KG1 (cell line): Measurements from ENCODE around the gene PELI3.
"Not testable (repeated sequence)": the region's sequence is repeated elsewhere in the genome, so short reads cannot be mapped to it uniquely, and the experiment has no call there.

Experiments
- DNase-seq: peaks from one replicate; lab custom pipeline; 2025; lab: John Stamatoyannopoulos, UW

PELI3 gene, protein sequence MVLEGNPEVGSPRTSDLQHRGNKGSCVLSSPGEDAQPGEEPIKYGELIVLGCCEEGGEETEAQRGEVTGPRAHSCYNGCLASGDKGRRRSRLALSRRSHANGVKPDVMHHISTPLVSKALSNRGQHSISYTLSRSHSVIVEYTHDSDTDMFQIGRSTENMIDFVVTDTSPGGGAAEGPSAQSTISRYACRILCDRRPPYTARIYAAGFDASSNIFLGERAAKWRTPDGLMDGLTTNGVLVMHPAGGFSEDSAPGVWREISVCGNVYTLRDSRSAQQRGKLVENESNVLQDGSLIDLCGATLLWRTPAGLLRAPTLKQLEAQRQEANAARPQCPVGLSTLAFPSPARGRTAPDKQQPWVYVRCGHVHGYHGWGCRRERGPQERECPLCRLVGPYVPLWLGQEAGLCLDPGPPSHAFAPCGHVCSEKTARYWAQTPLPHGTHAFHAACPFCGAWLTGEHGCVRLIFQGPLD

DNA sequence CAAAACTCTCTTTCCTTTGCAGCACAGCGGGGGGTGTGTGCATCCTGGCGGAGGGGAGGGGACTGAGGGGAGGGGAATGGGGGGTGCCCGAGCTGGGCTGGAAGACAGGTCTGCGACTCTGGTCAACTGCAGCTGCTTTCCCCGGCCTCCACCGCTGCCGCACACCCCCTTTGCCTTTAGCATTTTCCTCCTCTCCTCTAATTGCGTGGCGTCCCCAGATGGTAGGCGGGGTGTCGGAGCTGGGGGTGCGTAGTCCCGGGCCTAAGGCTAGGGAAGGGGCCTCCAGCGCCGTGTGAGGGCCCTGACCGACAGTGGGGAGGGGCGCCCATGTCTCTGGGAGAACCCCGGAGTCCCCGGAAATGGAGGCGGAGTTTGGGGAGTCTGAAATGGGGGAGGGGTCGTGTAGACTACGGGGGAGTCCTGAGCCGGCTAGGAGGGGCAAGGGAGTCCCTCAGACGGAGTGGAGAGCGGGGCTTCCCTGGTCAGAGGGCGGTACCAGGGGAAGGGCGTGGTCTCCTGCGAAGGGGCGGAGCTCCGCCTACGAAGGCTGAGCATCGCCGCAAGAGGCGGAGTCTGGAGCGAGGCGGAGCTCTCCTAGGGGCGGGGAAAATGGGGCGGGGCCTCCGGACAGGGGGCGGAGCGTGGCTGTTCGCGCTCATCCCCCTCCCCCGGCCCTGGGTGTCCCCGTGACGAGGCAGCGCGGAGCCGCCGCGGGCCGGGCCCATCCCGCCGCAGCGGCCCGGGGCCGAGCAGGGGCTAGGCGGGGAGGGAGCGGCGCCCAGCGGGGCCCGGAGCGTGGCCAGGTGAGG is at the start of gene PELI3:
PELI3 (plus strand) TSS at position 681 of the 809 bp plus-strand sequence. CDS start 1,224 bp downstream, outside the sequence.
- DNase-seq, result peak; percentile 46

DNA sequence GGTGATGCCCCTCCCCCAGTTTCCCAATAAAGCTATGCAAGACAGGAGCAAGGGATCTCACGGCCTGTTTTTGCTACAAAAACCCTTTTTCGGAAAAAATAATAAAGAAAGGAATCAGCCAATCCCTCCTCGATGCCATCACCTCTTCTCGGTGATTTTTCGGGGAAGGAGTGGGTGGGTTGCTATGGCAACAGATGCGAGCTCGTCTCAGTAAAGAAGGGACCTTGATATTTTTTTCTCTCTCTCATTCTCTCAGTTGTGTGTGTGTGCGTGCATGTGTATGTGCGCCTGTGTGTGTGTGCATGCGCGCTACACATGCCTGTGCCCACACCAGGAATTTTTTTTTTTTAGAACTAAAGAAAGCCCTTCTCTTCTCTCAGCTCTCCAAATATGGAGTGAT is 49.7 kb upstream of the PELI3 start:
- no peak for DNase-seq

- DNase-seq, result peak; percentile 64
These were observed 48.3 kb upstream of the PELI3 start for GRCh38 chr11:66418168-66418985.

DNA sequence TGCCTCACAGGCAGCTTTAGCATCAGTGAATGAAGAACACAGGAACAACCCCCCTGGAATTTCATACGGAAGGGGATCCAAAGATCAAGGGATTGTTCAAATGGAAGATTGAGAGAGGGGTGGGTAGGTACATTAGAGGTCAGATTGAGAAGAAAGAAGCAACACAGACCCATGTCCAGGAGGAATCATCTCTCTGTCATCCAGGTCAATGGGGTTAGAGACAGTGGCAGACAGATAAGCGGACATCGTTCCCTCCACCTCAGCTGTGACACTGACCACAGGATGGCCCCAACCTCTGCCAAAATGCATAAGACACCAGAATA is 47.8 kb upstream of the PELI3 start:
- no peak for DNase-seq

DNA sequence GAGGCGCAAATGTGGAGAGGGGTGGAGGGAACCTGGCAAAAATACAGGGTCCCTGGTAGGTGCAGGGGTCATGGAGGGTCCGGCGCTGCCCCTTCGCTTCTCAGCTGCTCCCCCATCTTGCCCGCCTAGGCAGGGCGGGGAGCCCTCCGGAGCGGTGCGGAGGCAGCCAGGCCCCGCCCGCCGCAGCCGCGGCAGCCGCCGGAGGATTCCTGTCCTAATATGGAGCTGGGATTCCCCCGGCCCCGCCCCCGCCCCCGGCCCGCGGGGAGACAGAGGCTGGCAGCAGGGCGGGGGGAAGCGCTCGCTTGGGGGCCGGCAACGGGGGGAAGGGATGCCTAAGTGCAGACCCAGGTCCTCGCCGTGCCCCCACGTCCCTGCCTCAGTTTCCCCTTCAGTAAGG is 46.9 kb upstream of the PELI3 start:
- no peak for DNase-seq

DNA sequence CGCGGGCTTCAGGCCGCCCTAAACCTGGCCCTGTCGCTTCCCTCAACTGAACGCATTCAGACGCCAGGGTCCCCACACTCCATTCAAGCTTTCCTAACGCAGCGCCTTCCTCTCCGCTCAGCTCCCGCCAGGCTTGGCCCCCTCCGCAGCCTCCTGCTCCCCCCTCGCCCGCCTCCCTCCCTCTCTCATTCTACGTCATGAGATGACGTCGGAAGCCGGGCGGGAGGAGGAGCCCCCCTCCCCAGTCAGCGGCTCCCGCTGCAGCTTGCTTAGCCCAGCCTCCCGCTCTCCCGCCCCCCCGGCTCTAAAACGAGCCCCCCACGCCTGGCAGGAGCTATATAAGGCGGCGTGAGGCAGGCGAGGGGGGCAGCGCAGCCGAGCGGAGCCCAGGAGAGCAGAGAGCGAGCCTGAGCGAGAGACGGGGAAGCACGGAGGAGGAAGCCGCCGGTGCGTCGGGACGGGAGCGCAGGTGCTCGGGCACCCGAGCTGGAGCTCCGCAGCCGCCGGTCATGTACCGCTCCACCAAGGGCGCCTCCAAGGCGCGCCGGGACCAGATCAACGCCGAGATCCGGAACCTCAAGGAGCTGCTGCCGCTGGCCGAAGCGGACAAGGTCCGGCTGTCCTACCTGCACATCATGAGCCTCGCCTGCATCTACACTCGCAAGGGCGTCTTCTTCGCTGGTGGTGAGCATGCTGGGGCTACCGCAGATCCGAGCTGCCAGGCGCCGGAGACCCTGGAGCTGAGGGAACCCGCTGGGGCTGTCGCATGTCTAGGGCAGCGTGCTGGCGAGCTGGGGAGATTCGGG is 45.8 kb upstream of the PELI3 start, which contains the start of gene NPAS4:
NPAS4 (plus strand) TSS at position 365 of the 806 bp plus-strand sequence; CDS start at position 510, 145 bp downstream.
- DNase-seq, result no peak

- peak; percentile 90 for DNase-seq
These were observed 45.1 kb upstream of the PELI3 start for GRCh38 chr11:66421492-66422205.

- no peak for DNase-seq
These were observed 40.4 kb upstream of the PELI3 start for GRCh38 chr11:66426314-66426713.

GRCh38 chr11:66428933-66429332 is 37.8 kb upstream of the PELI3 start:
- no peak for DNase-seq

DNA sequence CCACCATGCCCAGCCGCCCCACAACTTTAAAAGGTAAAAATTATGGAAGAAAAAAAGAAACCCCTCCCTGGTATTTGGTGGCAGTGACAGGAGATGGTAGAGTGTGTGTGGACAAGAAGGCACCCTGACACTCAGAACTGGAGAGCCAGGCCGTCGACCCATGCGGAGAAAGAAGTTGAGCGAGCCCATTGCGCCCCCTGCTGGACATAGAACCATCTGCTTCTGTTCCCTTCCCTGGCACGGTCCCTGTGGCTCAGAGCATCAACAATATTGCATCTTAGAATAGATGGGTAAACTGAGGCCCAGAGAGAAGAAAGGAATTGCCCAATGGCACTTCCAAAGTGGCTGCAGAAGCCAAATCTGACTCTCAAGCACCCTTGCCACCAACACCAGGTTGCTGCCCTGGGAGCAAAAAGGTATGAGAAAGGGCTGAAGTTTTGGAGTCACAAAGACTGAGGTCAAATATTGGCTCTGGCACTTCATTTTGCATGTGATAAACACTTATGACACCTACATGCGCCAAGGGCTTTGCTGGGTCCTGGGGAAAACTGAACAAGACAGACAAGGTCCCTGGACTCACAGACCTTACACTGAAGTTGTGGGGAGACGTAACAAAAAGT is 36.6 kb upstream of the PELI3 start:
- DNase-seq, result peak; percentile 24

DNA sequence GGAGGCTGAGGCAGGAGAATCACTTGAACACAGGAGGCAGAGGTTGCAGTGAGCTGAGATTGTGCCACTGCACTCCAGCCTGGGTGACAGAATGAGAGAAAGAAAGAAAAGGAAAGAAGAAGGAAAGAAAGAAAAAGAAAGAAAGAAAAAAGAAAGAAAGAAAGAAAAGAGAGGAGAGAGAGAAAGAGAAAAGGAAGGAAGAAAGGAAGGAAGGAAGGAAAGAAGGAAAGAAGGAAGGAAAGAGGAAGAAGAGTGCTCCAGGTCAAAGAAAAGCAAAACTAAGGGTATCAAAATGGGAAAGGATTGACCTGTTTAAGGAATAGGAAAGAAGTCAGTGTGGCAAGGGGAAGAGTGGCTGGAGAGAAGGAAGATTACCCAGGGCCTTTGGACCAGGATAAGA is 35.4 kb upstream of the PELI3 start:
- DNase-seq, result not testable (repeated sequence)

DNA sequence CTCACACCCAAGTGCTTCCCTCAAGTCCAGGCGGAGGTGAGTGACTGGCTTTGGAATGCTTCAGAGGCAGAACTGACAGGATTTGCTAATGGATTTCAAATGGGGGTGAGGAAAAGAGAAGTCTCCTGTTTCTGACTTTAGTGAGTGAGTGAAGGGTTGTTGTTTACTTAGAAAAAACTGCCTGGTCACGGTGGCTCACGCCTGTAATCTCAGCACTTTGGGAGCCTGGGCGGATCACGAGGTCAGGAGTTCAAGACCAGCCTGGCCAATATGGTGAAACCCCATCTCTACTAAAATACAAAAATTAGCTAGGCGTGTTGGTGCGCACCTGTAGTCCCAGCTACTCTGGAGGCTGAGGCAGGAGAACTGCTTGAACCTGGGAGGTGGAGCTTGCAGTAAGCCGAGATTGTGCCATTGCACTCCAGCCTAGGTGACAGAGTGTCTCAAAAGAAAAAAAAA is 34.8 kb upstream of the PELI3 start:
- not testable (repeated sequence) for DNase-seq

- no peak for DNase-seq
These were observed 34.1 kb upstream of the PELI3 start for GRCh38 chr11:66432597-66432996.

GRCh38 chr11:66437979-66438503 is 28.7 kb upstream of the PELI3 start:
- DNase-seq, result no peak

GRCh38 chr11:66438504-66439466 is 27.9 kb upstream of the PELI3 start, which contains the start of gene MRPL11:
TSS of gene MRPL11 (minus strand) at chr11:66438848. CDS start at chr11:66438754, 94 bp downstream.
- peak; percentile 97 for DNase-seq

DNA sequence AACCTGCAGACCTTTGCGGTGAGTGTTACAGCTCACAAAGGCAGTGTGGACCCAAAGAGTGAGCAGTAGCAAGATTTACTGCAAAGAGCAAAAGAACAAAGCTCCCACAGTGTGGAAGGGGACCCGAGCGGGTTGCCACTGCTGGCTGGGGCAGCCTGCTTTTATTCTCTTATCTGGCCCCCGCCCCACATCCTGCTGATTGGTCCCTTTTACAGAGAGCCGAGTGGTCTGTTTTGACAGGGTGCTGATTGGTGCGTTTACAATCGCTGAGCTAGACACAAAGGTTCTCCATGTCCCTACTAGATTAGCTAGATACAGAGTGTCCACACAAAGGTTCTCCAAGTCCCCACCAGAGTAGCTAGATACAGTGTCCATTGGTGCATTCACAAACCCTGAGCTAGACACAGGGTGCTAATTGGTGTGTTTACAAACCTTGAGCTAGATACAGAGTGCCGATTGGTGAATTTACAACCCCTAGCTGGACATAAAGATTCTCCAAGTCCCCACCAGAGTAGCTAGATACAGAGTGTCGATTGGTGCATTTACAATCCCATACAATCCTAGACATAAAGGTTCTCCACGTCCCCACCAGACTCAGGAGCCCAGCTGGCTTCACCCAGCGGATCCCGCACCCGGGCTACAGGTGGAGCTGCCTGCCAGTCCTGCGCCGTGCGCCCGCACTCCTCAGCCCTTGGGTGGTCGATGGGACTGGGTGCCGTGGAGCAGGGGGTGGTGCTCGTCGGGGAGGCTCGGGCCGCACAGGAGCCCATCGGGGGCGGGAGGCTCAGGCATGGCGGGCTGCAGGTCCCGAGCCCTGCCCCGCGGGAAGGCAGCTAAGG is 26.4 kb upstream of the PELI3 start:
- not testable (repeated sequence) for DNase-seq

GRCh38 chr11:66440940-66441282 is 25.8 kb upstream of the PELI3 start:
- not testable (repeated sequence) for DNase-seq

DNA sequence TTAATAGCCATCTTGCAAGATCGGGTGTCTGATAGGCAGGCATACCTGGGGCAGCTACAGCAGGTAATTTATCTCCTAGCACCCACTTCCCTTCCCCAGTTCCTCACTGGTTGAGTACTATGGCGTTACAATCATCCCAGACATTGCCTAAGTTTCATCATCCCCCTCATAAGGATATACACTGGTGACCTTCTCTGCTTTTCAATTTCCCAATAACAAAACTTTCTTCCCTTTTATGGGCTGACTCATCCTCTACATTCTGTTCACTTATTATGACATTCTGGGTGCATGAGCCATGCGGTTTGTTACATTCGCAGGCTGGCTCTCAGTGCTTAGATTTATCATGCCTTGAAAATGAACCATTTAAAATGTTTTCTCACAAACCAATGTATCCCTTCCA is 23.1 kb upstream of the PELI3 start:
- peak; percentile 18 for DNase-seq
